DMS53 (cell line): Measurements from ENCODE around the gene PFDN2.

Experiments
- DNase-seq: peaks from one replicate; lab custom pipeline; 2025; lab: John Stamatoyannopoulos, UW

Gene PFDN2, protein sequence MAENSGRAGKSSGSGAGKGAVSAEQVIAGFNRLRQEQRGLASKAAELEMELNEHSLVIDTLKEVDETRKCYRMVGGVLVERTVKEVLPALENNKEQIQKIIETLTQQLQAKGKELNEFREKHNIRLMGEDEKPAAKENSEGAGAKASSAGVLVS

DNA sequence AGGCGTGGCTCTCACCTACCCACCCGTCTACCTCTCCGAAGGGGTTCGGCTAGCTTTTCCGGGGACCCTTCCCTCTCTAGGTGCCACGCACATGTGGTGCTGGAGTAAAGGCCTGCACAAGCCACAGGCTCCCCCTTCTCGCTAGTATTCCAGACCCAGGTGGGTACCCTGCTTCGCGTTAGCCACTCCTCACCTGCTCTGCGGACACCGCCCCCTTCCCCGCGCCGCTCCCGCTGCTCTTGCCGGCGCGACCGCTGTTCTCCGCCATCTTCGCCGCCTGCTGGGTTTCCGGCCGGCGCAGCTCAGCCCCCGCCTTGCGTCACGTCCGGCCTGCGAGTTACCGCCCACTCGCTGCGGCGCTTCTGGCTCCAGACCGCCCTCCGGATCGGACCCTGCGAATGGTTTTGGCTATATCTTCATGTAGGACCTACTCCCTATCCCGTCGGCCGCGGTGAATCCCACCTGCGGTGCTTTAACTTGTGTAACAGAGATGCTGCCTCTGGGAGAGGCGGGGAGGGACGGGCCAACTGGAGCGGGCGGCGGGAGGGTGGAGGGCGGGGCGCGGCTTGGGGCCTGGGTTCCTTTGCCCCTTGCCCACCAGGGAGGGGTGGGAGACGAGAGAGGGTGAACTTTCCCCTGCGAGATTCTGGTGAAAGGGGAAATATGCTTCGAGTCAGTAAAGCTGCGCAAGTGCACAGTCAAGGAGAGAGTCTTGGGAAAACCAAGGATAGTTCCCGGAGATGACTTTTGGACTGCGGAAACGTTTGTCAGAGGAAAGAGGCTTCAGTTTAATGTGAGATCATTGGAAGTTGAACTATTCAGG lies at the start of gene PFDN2, which contains the start of gene NIT1:
PFDN2 (minus strand) TSS at position 279 of the 823 bp plus-strand sequence; CDS start at position 268, 11 bp downstream.
NIT1 (plus strand) TSS at position 347 of the 823 bp plus-strand sequence; CDS start at position 419, 72 bp downstream.
- DNase-seq: peak; percentile 90

DNA sequence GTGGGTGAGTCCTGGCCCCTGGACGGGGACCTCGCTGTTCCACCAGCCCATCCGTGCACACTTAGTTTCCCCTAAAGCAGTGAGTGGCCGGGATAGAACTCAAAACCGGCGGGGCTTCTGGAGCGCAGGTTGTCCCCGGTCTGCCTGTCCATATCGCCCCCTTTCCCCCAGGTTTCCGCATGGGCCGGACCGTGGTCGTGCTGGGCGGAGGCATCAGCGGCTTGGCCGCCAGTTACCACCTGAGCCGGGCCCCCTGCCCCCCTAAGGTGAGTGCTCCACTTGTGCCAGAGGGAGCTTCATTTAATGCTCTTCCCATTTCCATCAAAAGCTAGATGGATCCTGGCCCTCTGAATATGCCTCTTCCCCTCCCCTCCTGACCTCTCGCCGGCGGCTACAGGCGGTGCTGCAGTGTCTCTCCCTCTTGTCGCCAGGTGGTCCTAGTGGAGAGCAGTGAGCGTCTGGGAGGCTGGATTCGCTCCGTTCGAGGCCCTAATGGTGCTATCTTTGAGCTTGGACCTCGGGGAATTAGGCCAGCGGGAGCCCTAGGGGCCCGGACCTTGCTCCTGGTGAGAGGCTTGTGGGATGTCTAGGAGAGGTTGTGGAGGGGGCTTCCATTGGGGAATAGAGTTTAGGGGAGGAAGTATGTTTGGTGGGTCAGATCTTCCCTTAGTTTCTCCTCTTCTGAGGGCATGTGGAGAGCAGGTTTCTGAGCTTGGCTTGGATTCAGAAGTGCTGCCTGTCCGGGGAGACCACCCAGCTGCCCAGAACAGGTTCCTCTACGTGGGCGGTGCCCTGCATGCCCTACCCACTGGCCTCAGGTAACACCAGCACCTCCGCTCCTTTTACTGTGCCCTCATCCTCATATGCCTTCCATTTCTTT lies 49.1 kb upstream of the PFDN2 start:
- DNase-seq: peak; percentile 68

DNA sequence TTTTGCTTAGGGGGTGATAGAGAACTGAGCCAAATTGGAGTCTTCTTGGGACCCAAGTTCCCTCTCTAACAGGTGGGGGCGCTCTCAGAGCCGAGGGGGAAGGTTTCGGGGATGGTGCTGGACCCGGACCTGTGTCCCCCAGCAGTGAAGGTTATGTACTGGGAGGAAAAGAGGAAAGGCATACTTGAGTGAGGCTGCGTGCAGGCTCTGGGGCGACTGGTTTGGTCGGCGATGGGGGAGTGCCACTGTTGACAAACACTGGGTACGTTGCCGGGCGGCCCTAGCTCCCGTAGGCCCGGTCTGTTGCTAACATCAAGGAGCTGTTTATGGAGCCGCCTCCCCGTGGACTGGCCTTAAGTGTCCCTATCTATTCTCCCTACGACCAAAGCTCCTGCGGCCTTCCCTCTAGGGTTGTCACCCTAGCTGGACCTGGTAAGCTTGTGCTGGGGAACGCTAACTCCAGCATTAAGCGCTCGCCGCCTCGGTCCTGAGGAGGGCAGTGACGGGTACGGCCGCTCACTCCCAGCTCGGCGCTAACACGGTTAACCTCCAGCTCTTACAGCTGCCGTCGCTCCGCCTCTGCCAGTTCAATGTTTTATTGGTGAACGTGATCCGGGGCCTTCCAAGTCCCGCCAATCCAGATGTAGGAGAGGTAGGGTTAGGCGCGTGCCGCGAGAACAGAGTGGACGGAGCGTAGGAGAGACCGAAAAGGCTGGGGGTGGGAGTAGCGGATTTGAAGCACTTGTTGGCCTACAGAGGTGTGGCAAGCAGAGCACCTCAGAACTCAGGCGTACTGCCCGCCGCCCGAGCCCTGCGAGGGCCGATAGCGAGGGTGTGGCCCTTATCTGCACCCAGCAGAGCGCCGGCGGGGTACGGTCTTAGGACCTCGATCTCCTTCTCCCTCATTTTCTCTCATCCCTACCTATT lies 48.2 kb upstream of the PFDN2 start, which contains the start of gene PPOX:
PPOX (plus strand) TSS at position 685 of the 927 bp plus-strand sequence. CDS start 422 bp downstream, outside the sequence.
- peak; percentile 99 for DNase-seq

DNA sequence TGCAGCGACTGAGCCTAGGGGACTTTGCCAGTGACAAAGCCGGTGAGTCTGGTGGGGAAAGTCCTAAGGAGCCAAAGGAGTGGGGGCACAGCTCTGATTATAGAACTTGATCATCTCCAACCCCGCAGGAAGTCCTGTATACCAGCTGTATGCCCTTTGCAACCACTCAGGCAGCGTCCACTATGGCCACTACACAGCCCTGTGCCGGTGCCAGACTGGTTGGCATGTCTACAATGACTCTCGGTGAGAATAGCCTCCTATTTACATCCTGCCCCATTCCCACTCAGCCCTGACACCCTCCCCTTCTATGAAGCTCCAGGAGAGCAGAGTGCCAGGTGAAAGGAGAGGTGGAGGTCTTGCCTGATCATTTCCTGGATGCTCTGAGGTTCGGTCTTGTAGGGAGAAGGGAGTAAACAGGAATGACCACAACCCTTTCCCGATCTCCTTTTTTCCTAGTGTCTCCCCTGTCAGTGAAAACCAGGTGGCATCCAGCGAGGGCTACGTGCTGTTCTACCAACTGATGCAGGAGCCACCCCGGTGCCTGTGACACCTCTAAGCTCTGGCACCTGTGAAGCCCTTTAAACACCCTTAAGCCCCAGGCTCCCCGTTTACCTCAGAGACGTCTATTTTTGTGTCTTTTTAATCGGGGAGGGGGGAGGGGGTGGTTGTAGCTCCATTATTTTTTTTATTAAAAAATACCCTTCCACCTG lies 47.2 kb upstream of the PFDN2 start:
- DNase-seq: peak; percentile 51

DNA sequence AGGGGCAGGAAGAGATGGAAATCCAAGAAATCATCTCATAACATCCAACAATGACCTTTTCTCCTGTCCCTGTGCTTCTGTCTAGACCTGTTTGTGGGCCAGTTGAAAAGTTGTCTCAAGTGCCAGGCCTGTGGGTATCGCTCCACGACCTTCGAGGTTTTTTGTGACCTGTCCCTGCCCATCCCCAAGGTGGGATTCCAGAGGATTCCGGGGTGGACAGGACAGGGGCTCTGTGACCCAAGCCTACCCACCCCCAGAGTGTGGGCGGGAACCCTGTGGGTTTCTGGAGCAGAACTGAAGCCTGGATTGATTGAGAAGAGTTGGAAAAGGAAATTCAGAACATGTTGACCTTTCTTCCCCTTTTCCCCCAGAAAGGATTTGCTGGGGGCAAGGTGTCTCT lies 46.0 kb upstream of the PFDN2 start:
- DNase-seq: no peak

DNA sequence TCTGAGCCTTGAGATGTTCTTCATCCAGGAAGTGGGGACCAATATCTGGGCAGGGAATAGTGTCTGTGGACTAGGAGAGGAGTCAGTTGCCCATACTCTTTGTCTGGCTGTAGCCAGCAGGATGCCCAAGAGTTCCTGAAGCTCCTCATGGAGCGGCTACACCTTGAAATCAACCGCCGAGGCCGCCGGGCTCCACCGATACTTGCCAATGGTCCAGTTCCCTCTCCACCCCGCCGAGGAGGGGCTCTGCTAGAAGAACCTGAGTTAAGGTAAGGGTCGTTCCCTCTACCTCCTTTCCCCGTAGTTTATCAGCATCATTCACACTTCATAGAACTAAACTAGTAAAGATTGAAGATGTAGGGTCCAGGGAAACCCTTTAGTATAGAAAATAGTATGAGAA lies 45.0 kb upstream of the PFDN2 start:
- DNase-seq: no peak

DNA sequence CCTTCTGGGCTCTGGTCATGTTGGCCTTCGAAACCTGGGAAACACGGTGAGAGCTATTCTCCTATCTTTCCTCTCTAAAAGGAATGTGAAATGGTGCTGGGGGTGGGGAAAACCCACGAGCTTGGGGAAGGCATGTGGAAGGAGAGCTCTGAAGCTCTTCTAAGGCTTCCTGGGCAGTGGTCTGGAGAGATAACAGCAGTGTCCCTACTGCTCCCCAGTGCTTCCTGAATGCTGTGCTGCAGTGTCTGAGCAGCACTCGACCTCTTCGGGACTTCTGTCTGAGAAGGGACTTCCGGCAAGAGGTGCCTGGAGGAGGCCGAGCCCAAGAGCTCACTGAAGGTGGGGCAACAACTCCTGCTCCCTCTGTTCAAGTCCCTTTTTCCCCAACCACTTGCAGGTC lies 44.2 kb upstream of the PFDN2 start:
- DNase-seq: no peak

DNA sequence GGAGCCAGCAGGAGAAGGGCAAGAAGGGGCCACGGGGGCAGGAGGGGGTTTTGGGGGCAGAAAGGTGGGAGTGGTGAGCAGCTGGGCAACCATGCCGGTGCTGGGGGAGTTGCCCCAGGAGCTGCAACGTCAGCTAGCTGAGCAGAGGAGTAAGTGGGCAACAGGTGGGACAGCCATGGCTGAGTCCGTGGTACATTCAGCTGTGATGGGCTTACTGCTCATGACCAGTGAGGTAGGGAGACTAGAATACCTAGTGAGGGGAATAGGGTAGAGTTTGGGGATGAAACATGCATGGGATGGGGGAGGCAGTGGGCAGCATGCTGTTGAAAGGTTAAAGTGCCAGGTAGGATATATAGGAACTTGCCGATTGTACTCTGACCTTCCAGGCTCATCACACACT lies 43.8 kb upstream of the PFDN2 start:
- DNase-seq: no peak

DNA sequence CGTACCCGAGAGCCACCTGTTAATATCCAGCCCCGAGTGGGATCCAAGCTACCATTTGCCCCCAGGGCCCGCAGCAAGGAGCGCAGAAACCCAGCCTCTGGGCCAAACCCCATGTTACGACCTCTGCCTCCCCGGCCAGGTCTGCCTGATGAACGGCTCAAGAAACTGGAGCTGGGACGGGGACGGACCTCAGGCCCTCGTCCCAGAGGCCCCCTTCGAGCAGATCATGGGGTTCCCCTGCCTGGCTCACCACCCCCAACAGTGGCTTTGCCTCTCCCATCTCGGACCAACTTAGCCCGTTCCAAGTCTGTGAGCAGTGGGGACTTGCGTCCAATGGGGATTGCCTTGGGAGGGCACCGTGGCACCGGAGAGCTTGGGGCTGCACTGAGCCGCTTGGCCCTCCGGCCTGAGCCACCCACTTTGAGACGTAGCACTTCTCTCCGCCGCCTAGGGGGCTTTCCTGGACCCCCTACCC lies 42.9 kb upstream of the PFDN2 start:
- DNase-seq: no peak

DNA sequence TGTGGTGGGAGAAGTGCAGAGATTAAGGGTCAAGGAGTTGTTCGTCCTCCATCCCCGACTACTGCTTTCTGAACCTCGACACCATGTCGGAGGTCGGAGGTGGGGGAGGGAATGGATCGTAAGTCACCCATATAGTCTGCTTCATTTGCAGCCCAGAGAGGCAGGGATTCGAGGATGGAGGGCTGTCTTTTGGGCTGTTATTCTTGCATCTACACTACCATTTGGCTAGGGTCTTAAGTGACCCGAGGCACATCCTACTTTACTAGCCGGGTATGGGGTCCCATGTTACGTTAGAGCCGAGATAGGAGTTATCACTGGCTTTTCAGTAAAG lies 42.0 kb upstream of the PFDN2 start:
- no peak for DNase-seq

DNA sequence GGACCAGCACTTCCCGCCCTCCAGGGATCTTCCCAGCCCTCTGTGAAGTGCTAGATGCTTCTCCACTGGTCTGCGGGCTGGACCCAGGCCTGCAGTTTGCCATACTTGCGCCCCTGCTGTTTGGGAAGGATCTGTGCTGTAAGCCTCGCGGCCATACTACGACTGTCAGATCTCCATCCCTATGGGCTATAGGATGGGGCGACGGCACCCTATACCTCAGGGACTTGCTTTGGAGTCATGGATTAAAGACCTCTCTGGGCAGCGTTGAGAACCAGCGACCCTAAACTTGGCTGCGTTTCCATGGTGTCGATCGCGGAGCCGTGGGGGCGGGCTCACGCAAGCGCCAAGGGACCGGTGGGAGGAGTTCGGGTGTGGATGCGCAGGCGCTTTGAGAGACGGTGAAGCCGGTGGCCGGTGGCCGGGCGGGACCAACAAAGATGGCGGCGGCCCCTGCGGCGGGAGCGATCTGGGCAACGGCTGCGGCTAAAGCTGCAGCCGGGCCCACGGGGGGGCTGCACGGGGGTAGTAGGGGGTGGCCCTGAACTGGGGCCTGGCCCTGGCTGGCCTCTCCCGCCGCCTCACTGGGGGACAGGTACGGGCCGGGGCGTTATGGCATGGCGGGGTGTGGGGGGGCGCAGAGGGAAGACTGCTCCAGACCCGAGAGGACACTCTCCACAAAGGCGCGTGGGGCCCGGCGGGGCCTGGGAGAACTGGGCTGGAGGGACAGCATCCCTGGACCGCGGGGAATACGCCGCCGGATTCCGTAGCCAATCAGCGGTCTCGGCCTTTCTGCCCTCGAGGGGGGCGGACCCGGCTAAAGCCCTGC lies 41.5 kb upstream of the PFDN2 start, which contains the start of gene USP21:
USP21 (plus strand) TSS at position 414 of the 826 bp plus-strand sequence. CDS start 1,141 bp downstream, outside the sequence.
- peak; percentile 96 for DNase-seq

DNA sequence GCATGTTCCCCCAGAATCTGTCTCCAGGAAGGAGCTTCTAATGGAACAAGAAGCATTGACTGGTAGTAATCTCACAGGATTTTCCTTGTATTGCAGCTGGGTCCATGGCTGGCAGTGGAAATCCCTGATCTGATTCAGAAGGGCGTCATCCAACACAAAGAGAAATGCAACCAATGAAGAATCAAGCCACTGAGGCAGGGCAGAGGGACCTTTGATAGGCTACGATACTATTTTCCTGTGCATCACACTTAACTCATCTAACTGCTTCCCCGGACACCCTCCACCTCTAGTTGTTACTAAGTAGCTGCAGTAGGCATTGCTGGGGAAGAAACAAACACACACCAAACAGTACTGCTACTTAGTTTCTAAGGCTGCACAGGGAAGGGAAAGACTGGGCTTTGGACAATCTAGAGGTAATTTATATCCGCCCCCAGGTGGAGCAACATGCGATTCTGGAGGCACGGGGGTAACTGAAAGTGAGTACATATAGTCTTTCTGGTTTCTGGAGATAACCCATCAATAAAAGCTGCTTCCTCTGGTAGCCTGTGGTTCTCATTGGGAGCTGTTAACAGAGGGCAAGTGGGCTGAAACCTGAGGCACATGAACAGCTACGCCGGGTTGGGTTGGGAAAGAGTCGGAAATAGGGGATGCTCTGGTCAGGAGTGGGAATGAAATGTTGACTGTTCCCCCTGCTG lies 40.6 kb upstream of the PFDN2 start:
- DNase-seq: peak; percentile 63

DNA sequence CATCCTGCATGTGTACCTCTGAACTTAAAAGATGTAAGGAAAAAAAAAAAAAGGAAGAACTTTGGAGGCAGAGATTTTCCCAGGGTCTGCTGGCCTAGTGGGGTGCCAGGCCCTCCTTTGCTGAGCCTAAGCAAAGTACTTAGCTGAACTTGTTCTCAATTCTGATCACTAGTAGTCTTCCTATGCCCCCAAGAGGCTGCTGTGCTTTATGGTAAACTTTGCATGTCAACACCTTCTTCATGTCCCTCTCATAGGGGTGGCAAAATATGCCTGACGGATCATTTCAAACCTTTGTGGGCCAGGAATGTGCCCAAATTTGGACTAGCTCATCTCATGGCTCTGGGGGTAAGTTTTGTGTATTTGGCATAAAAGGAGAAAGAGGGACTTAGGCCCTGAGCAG lies 40.0 kb upstream of the PFDN2 start:
- DNase-seq: no peak

DNA sequence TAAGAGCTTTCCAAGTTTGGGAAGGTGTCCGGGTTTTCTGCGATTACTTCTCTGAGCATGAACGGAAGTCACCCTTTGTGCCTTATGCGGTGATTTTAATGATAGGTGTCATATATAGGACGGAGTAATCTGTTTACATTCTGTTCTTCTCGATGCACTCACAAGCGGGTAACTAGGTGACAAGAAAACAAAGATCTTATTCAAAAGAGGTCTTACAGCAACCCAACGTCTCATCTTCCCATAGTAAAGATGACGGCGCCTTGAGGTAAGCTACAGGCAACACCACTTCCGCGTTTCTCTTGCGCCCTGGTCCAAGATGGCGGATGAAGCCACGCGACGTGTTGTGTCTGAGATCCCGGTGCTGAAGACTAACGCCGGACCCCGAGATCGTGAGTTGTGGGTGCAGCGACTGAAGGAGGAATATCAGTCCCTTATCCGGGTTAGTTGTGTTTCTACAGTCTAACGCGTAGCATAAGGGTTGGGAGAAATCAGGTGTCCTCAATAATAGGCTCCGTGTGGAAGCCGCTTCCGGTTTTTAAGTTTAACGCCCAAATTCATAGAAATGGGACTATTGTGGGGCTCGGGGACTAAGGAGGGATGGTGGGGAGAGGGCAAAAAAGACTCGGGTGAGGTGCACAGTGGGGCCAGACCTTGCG lies 36.0 kb upstream of the PFDN2 start, which contains the start of gene UFC1:
UFC1 (plus strand) TSS at position 297 of the 656 bp plus-strand sequence; CDS start at position 317, 20 bp downstream.
- peak; percentile 96 for DNase-seq

DNA sequence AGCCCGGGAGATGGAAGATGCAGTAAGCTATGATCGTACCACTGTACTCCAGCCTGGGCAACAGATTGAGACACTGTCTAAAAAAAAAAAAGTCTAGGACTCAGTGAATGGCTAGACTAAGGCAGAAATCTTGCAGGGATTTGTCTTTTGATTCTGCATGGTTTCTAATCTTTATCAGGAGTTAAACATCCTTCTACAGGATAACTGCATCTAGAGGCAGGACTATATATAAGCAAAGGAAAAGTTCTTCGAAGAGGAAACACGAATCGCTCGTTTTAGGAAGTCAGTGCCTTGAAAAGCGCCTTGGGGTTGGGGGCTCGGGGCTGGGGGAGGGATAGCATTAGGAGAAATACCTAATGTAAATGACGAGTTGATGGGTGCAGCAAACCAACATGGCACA lies 35.3 kb upstream of the PFDN2 start:
- no peak for DNase-seq

DNA sequence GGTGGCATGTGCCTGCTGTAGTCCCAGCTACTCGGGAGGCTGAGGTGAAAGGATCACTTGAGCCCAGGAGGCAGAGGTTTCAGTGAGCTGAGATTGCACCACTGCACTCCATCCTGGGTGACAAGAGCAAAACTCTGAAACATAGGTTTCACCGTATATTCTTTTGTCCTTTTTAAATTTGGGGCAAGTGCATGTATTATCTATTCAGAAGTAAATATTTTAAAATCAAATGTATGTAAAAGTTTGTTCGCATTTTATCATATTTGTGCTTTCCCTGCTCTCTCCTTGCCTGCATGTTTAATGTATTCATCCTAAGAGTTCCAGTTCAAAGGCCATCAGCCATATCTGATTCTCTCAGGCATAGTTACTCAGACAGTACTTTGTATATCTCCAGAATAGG lies 28.0 kb upstream of the PFDN2 start:
- no peak for DNase-seq

DNA sequence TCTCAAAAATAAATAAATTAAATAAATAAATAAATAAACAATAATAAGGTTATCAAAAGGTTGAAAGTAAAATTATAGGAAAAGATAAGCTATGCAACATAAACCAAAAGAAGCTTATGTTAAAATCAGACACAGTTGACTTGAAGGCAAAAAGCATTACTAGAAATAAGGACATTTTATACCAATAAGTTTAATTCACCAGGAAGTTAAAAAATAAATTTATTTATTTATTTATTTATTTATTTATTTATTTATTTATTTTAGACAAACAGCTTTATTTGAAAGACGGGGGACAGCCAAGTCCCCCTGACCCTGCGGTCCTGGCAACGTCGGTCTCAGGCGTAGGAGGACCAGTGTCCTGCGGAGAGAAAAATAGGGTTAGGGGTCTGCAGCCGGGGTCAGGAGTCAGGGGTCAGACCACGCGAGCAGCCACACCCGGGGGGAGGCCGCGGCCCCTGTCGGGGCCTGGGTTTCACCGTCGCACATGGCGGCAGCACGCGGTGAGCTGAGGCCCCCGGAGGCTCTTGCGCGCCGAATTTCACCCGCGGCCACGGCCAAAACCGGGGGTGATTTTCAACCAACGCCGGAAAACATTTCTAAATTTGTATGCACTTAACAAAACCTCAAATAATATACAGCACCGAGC lies 23.0 kb upstream of the PFDN2 start:
- no peak for DNase-seq

DNA sequence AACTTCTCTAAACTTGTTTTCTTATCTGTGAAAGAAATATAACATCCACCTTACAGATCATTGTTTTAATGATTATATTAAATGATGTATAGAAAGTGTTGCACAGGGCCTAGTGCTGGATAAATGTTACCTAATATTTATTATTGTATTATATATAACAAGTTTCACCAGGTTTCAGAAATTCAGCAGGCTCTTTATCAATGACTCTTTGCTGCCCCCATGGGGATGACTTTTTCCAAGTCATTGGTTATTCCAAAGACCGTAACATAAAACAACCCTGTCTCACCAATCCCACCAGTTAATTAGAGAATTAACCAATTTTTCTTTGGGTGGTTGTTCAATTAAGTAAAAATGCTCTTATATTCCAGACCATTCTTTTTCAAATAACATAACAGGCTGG lies 21.9 kb upstream of the PFDN2 start:
- DNase-seq: peak; percentile 68
